Ramos (cell line): ENCODE data around the gene ITIH1.

Experiments
- in situ Hi-C: fragments of 300-500 bp; cut with MboI; formaldehyde crosslinking; loops from one replicate; pipeline ENCODE4 v1.14.3; 2022; ENCODE audit warnings: low sequenced_read_pairs; ENCODE audit not compliant: unreplicated experiment

The ITIH1 gene

DNA sequence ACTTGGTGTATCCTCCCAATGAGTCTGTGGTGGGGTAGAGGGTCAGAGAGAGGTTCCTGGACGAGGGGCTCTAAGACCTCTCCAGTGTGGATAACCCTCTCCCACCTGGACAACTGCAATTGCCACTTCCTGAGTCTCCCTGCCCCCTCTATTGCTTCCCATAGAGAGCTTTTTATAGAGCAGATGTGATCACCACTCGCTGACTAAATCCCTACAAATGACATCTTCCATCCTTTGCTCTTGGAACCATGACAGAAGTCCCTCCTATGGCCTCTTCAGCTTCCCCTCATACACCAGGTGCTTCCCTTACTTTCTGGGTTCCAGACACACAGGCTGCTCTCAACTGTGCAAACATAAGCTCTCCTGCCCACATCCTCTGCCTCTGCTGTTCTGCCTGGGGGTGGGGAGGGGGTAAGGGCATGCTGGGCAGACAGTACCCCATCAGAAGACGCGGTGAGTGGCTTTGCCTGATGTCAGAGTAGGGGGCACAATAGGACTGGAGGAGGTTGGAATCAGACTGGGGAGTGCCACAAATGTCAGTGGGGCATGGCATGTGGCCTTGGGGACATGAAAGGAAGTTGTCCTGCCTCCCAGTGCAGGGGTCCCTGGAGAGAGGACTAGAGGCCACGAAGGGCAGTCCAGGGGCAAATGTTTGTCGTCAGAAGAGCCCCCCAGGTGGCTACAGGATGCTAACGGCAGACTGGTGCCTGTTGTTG, 32.4 kb downstream of the ITIH1 start:
- in situ Hi-C loops = no loop called here

DNA sequence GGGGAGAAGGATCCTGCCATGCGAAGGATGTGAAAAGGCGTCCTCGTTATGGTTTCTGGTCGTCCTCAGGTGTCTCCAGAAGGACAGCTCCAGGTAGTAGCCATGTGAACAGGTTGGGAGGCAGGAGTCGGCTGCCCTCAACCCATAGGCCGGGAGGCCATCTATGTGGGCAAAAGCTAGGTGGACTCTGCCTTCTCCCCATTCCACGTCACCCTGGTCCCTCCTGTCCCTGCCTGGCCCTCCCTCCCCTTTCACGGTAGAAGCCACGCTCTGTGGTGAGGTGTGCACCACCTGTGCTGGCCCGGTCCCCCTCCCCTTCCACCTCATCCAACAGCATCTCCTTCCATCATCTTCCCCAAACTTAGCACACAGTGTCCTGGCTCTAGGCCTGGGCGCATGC, 33.5 kb downstream of the ITIH1 start:
- in situ Hi-C loops = no loop called here

DNA sequence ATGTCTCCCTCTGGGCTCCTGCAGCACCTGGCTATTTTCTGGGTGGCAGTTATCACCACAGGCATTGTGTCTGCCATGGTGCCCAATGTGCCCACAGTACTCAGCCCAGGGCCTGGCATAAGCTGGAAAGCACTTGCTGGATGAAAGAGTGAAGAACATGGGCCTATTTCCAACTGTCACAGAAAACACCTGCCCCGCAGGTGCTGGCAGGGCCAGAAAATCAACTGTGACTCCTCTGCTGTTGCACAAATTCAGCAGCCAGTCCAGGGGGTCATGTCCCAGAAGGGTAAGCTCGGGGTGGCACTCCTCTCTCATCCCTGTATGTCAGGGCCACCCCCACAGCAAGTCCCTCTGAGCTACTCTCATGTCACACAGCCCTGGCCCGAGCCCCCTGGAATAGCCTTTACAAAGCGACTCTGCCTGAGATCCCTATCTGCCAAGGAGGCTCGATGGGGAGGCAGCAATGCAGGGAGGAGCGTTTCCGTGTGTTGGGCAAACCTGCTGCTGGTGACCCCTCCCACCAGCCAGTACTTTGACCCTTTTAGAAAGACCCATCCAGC, 34.1 kb downstream of the ITIH1 start:
- in situ Hi-C loops = no loop called here

DNA sequence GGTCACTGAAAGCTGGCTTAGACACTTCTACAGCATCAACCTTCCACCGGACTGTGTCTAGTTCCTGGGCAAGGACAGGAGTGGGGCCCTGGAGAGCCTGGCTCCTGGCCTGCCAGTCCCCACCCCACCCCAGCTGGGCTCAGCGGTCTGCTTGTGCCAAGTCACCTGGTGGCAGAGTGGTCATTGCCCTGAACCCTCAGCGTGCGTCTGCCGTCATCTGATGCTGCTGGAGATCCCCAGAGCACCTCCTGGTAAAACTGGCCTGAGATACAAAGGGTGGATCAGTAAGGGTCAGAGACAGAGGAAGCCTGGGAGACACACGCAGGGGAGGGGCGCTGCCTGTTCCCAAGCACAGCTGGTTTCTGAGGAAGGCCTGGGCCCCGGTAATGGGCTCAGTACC, 36.4 kb downstream of the ITIH1 start:
- in situ Hi-C loops = no loop called here

DNA sequence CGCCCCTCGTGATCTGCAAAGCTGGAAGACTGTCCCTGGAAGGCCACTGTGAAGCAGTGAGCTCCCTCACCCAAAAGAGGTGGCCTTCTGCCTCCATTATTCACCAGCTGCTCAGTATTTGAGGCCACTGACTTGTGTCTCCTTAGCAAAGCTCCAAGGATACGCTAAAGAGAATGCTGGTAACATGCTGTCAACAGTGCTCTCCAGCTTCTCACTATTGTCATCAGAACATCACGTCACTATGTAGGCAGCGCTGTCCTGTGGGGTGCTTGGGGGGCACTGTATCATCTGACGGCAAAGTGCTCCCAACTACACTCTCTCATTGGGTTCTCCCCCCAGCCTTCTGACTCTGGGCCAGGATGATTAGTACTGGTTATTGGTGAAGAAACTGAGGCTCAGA, 38.8 kb downstream of the ITIH1 start:
- in situ Hi-C loops = no loop called here

DNA sequence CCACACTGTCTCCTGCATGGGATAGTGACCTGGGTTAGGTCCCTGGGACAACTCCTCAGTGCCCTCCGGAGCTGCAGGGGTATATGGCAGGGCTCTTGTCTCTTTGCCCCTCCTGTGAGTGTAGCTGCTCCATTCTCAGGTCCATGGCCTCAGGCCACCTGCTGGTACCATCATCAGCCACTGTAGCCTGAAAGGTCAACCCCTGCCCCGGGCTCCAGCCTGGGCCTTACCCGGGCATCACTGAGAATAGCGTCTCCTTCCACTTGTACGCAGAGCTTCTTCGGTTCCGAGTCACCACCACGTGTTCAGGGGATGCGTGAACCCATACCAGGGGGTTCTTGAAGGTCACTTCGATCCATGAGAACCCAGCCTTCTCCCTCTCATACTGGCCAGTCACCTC, 39.3 kb downstream of the ITIH1 start:
- in situ Hi-C loops = no loop called here

DNA sequence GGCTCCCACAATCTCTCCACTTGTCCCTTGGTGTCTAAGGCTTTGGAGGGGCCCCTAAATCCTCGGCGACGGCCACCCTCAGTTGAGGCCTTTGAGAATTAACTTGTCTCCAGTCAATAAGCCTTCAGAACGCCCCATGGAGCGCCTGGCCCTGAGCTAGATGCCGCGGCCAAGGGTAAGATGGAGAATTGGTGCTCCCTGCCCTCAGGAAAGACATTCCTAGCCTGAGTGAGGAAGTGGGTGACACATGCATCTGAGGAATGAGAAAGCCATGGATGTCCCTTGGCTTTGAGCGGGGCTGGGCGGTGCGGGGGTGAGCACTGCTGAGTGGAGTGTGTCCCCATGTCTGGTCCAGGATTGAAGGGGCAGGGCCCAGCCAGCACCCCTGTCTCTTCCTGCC, 39.8 kb downstream of the ITIH1 start:
- in situ Hi-C loops = no loop called here

DNA sequence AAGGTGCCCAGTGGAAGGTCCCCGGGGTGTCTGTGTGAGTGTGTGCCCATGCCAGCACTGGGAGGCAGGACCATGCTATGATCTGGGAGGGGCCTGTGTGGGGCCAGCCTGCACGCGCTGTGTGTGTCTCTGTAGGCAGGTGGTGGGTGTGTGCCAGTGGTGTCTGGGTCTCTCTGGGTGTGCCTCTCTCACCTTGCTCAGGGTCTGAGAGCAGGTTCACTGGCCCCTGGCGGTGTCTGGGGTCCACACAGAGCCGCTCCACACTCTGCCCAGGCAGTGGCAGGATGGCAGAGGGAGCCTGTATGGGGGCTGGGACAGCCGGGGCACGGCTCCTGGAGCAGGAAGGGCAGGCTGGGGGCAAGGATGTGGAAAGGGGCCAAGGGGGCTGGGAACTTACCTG, 40.5 kb downstream of the ITIH1 start:
- in situ Hi-C loops = no loop called here

DNA sequence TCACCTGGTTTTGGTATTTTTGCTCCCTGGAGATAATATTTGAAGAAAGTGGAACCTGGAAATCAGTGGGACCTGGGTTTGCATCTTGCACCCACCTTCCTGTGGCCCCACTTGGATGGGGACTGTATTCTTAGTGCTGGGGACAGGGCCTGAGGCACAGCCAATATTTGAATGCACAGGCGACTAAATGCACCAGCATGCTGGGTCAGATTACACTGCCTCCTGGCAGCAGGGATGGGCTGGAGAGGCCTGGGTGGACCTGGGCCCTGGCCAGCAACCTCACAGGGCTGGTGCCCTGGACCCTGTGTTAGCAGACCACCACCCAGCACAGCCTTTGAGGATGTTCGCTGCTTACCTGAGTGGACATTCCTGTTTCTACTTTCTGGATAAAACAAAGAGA, 42.5 kb downstream of the ITIH1 start:
- in situ Hi-C loops = no loop called here

DNA sequence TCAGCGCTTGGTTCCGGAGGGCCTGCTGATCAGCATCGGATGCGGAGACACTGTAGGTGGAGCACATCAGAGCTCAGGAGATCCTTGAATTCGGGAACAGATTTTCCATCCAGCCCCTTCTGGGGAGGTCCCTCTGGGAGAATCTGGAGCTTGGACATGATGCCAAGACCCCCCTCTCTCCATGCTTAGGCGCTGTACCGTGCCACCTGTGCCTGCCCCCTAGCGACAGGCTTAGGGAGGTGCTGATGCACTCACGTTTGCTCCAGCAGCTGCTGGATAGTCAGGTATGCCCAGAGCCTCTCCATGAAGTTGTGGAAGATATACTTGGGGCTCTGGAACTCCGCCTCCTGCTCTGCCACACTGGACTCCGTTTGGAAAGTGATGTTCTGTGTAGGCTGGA, 43.3 kb downstream of the ITIH1 start:
- in situ Hi-C loops = no loop called here

DNA sequence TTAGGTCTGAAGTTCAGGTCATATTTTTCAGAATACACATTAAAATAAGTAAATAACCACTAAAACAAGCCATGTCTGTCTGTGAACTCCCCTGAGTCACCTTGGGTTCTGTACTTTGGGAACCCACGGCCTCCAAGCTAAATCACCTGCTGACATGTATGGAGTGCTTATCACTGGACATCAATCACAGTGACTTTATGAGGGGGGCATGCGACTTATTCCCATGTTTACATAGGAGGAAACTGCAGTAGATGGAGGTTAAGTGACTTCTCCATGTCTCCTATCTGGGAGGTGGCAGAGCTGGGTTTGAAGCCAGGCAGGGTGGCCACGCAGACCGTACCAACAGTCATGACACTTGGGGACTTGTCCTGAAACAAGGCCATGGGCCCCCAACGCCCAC, 45.0 kb downstream of the ITIH1 start:
- in situ Hi-C loops = no loop called here

DNA sequence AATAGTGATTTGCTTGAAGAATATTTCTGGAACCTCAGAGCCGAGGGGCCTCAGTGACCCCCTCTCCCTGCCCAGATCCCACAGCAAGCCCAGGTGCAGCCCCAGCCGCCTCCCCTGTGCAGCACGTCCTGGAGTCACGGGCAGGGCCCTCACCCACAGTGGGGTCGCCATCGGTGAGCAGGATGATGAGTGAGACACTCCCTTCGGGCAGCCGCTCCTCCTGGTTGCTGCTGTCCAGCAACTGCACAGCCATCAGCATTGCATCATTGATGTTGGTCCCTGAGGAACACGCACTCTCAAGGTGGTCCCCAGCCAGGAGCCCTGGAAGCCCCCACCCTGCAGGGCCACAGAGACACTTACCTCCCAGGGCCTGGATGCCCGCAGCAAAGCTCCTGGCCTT, 46.6 kb downstream of the ITIH1 start:
- in situ Hi-C loops = no loop called here

DNA sequence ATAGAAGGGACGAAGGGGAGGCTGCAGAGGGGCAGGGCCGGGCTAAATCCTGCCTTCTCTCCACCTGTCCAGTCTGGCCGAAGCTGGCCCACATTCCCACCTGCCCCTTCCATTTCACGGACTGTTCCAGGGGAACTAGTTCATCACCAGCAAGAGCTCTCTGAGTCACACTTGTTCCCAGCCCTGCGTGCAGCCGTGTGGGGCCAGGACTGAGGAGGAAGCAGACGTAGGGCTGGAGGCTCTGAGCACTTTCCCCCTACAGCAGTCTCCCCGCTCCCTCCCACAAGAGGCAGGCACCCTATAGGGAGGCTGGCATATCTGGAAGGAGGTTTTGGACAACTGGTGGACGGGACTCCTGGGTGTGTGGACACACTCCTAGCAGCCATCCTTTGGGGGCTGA, 50.0 kb downstream of the ITIH1 start:
- in situ Hi-C loops = no loop called here

DNA sequence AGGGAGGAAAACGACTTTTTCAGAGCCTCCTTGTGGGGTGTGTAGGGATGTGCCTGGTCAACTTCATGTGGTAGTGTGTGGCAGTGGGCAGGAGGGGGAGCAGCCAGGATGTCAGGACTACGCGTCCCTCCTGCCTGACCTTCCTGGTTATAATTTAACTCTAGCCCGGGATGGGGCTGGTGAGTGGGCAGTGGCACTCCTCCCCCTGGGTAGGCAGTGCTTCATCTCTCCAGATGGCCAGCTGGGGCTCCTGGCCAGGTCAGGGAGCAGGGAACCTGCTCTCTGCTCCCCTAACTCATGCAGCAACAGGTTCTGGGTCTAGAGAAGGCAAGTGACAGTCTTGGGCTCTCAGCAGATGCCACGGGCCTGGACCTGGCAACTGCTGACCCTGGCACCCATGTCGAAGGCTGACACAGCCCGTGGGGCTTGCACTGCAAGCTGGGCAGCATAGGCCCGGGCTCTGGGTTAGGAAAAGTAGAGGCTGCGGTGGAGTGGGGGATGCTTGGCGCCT, 50.5 kb downstream of the ITIH1 start:
- in situ Hi-C loops = no loop called here

DNA sequence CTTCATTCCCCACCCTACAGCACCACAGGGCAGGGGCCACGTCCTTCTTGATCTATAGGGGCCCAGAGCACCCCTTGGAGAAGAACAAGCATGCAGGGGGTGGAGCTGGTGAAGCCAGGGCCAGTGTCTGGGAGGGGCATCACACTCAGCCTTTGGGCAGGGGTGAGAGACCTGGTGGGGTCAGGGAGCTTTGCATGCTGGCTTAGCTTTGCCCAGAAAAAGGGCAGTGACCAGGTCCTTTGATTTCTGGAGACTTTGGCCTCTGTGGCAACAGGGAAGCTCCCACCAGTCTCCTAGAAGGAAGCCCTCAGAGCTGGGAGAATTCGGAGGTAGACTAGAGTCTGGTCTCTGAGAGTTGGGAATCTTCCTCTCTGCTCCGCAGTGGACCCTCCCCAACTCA, 52.1 kb downstream of the ITIH1 start:
- in situ Hi-C loops = no loop called here

DNA sequence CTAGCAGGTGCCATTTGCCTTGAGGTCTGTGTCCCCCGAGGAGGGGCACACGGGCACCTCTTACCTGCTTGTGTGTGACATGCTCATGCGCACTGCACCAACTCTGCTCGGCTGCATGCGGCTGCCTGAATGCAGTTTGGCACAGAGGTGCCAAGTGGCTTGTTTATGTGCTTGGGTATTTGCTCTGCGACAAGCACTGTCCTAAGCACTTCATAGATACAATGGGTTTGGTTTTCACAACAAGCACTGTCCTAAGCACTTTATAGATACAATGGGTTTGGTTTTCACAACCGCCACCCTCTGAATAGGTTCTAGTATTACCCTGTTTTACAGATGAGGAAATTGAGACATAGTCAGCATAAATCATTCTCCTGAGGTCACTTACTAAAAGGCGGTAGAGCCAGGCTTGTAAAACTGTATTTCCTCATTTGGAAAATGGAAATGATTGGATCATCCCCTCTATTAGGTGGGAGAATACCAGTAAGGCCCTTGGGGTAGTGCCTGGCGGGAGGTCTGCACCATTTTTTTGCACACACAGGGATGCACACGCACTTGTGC, 52.6 kb downstream of the ITIH1 start:
- in situ Hi-C loops = no loop called here

DNA sequence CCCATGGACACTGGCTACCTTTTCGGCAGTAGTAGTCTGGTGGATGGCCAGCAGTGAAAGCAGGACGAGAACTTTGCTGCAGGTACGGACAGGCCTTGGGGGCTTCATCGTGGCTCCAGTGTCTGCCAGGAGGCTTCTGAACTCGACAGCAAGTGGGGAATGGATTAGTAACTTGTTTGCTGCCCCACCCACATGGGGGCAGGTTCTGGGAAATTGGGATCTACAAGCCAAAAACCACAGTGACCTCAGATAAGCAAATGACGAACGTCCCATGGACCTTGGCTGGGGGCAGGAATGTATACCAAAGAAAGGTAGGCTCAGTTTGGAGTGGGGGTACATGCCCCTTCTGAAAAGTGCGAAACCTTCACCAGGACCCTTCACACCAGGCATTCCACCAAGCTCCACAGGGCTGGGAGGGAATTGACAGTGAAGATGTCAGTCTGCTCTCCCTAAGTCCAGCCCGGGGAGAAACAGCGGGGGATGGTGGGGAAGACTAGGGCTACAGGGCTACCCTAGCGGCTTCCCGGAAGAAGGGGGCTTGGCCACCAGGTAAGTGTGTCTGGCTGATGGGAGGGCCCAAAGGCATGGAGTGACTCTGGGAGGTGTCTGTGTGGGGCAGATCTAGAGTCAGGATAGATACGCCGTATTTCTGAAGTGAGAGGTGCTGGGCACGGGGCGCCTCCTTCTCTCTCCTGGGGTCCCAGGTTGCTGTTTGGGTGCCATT, 53.3 kb downstream of the ITIH1 start, which contains the start of gene ITIH4:
ITIH4 (minus strand) TSS at position 138 of the 724 bp plus-strand sequence; CDS start at position 108, 30 bp downstream.
- in situ Hi-C loops = no loop called here

DNA sequence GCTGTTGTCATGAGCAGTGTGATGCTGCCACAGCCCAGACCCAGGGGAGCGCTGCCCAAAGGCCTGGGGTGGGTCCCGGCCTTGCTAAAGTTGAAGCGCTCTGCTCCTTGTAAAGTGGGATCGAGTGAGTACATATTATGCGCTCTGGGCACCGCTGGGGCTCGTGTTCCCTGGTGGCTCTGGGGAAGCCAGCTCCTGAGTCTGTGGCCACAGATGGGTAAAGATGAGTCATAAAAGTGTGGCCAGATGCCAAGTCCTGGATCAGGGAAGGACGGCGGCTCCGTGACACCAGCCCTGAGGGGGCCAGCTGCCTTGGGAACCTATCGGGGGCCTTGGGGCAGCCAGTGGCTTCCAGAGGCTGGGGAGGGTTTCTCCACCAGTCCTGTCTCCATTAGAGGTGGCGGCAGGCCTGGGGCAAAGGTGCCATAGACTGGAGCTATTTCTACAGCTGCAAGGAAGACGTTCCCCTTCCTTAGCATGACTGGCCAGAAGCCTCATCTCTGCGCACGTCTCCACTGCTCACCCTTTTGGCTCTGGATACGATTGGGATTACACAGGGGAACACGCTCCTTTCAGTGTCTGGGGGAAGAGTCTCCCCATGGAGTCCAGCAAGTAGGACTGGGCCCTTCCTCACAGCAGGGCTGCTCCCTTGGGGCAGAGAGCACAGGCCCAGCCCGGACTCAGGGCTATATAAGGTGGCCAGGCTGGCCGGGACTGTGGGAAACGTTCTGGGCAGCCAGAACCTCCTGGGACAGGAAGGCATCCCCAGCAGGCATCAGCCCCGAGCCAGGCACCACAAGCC, 54.3 kb downstream of the ITIH1 start:
- in situ Hi-C loops = no loop called here

DNA sequence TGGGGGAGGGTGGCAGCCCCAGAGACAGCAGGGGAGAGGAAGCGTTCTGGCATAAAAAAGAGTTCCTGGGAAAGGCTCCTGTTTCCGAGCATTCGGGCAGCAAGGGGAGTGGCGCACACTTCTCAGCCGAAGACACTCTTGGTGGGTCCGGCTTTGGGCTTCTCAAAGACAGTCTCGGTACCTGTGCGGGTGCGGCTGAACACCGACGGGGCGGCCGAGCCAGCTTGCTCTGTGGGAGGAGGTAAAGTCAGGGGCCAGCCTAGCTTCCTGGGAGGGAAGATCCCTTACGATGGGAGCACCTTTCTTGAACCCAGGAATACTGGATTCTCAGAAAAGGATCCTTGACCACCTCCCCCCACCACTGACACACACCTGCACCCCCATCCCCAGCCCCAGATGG, 55.8 kb downstream of the ITIH1 start:
- in situ Hi-C loops = no loop called here

DNA sequence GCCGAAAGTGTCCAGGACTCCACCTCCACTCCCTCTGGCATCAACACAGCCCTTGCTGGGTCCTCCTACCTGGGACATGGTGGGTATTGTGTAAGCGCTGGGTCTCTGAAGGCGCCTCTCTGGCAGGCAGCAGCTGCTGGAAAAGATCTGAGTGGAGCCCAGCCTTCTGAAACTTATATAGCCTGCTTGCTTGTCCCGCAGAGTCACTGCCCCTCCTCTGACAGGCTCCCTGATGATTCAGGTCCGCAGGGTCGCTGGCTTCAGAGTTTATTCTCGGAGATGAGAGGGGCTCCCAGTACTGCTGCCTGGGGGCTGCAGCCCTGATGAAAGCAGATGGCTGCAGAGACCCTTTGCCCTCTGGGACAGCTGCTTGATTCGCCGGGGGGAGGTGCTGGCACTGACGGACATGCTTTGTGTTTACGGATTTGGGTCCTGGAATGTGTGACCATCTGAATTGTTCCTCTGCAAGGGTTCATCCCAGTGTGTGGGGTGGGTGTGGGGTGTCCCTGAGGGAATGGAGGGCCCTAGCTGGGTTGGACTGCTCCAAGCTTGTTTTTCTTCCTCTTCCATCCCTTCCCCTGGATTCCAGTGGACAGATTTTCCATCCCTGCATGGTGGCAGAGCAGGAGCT, 57.6 kb downstream of the ITIH1 start, which contains the start of gene MUSTN1:
MUSTN1 (minus strand) TSS at position 149 of the 631 bp plus-strand sequence; CDS start at position 78, 71 bp downstream.
- in situ Hi-C loops = no loop called here
